ENCODE measurements around the gene STRA6.

The STRA6 gene

GRCh38 chr15:74226761-74227540 is 24.4 kb upstream of the STRA6 start:
- DNase-seq: no peak

- no peak for DNase-seq
Measured at GRCh38 chr15:74225928-74226327, 23.3 kb upstream of the STRA6 start.

GRCh38 chr15:74222240-74223119 is 19.9 kb upstream of the STRA6 start:
- DNase-seq: no peak

GRCh38 chr15:74221399-74222239 is 19.0 kb upstream of the STRA6 start:
- DNase-seq: no peak

GRCh38 chr15:74220475-74221248 is 18.1 kb upstream of the STRA6 start:
- DNase-seq: no peak

GRCh38 chr15:74217907-74218885 is 15.6 kb upstream of the STRA6 start:
- no peak for DNase-seq

- no peak for DNase-seq
Measured at GRCh38 chr15:74216949-74217348, 14.4 kb upstream of the STRA6 start.

- no peak for DNase-seq
Measured at GRCh38 chr15:74215958-74216357, 13.4 kb upstream of the STRA6 start.

- no peak for DNase-seq
Measured at GRCh38 chr15:74214324-74215021, 11.9 kb upstream of the STRA6 start.

- no peak for DNase-seq
Measured at GRCh38 chr15:74213858-74214284, 11.3 kb upstream of the STRA6 start.

GRCh38 chr15:74212494-74212893 is 9.9 kb upstream of the STRA6 start:
- DNase-seq: no peak

GRCh38 chr15:74211656-74212055 is 9.1 kb upstream of the STRA6 start:
- no peak for DNase-seq

- no peak for DNase-seq
Measured at GRCh38 chr15:74210729-74211128, 8.1 kb upstream of the STRA6 start.

- no peak for DNase-seq
Measured at GRCh38 chr15:74209997-74210671, 7.5 kb upstream of the STRA6 start.

GRCh38 chr15:74209560-74209958 is 7.0 kb upstream of the STRA6 start:
- DNase-seq: no peak

- DNase-seq: no peak
Measured at GRCh38 chr15:74208901-74209559, 6.4 kb upstream of the STRA6 start.

GRCh38 chr15:74208496-74208895 is 5.9 kb upstream of the STRA6 start:
- DNase-seq: no peak

- DNase-seq: no peak
Measured at GRCh38 chr15:74207652-74208440, 5.3 kb upstream of the STRA6 start.

Data from stimulated activated CD4-positive, alpha-beta T cell treated with anti-CD3 and anti-CD28 coated beads, Interleukin-4, amount 100 ng/mL, for 1 hour (primary cell).